DMS 273 treated with DMSO at 0.1 percent for 48 hours (cell line): Measurements from ENCODE around the gene ZBTB20.
A peak's percentile ranks its signal among the peaks of the same experiment; 100 is the strongest.

Source experiments
- DNase-seq: peaks from one replicate; lab custom pipeline; 2025; lab: John Stamatoyannopoulos, UW

ZBTB20 gene

GRCh38 chr3:114364806-114365654 lies 782.1 kb downstream of the ZBTB20 start:
- no peak for DNase-seq

GRCh38 chr3:114363554-114364202 lies 783.4 kb downstream of the ZBTB20 start:
- no peak for DNase-seq

- DNase-seq: peak; percentile 21
Measured at GRCh38 chr3:114362815-114363214, 784.3 kb downstream of the ZBTB20 start.

- DNase-seq: no peak
Measured at GRCh38 chr3:114361391-114361790, 785.7 kb downstream of the ZBTB20 start.

GRCh38 chr3:114356525-114356924 lies 790.6 kb downstream of the ZBTB20 start:
- DNase-seq: no peak

GRCh38 chr3:114356066-114356465 lies 791.0 kb downstream of the ZBTB20 start:
- no peak for DNase-seq

- no peak for DNase-seq
Measured at GRCh38 chr3:114355653-114356052, 791.4 kb downstream of the ZBTB20 start.

- DNase-seq: no peak
Measured at GRCh38 chr3:114351822-114352145, 795.3 kb downstream of the ZBTB20 start.

GRCh38 chr3:114351123-114351821 lies 795.8 kb downstream of the ZBTB20 start:
- DNase-seq: no peak

- no peak for DNase-seq
Measured at GRCh38 chr3:114350690-114351089, 796.4 kb downstream of the ZBTB20 start.

GRCh38 chr3:114350271-114350670 lies 796.8 kb downstream of the ZBTB20 start:
- DNase-seq: no peak

GRCh38 chr3:114344492-114344891 lies 802.6 kb downstream of the ZBTB20 start:
- DNase-seq: no peak

GRCh38 chr3:114338651-114339357 lies 808.3 kb downstream of the ZBTB20 start:
- DNase-seq: no peak

- DNase-seq: no peak
Measured at GRCh38 chr3:114336857-114337256, 810.2 kb downstream of the ZBTB20 start.

GRCh38 chr3:114336122-114336697 lies 810.9 kb downstream of the ZBTB20 start:
- DNase-seq: no peak

GRCh38 chr3:114333923-114334240 lies 813.2 kb downstream of the ZBTB20 start:
- DNase-seq: no peak

- no peak for DNase-seq
Measured at GRCh38 chr3:114333180-114333922, 813.7 kb downstream of the ZBTB20 start.

- no peak for DNase-seq
Measured at GRCh38 chr3:114332342-114333179, 814.5 kb downstream of the ZBTB20 start.

- DNase-seq: no peak
Measured at GRCh38 chr3:114331710-114332109, 815.4 kb downstream of the ZBTB20 start.

- DNase-seq: no peak
Measured at GRCh38 chr3:114331007-114331406, 816.1 kb downstream of the ZBTB20 start.

GRCh38 chr3:114329823-114330222 lies 817.3 kb downstream of the ZBTB20 start:
- DNase-seq: no peak
